ENCODE measurements around the gene DMRTA2. TPM values are rescaled to one million over a fixed set of nuclear protein-coding genes. Genes with fewer than 3 reads are reported as not detected.

DMRTA2 gene
- not detected in 2 replicates for total RNA-seq

GRCh38 chr1:50422946-50423669 lies at the start of gene DMRTA2:
Gene DMRTA2, minus strand, starts transcription at chr1:50423443. Its CDS starts 1,907 bp downstream, at chr1:50421536.
- Histone ChIP-seq H3K27me3 (ENCODE audit: control insufficient read depth, insufficient read depth, low read length) (peaks cover 98% of the 10 kb centered on the region), H3K4me3 (ENCODE audit: low read depth, low read length) (no peak within 1 kb of the TSS), H3K36me3 (ENCODE audit: control insufficient read depth, insufficient read depth, low read length) (no peaks in the 10 kb centered on the region)
- no peak for DNase-seq (ENCODE audit: low read depth)
- TF ChIP-seq, protein P1, sequence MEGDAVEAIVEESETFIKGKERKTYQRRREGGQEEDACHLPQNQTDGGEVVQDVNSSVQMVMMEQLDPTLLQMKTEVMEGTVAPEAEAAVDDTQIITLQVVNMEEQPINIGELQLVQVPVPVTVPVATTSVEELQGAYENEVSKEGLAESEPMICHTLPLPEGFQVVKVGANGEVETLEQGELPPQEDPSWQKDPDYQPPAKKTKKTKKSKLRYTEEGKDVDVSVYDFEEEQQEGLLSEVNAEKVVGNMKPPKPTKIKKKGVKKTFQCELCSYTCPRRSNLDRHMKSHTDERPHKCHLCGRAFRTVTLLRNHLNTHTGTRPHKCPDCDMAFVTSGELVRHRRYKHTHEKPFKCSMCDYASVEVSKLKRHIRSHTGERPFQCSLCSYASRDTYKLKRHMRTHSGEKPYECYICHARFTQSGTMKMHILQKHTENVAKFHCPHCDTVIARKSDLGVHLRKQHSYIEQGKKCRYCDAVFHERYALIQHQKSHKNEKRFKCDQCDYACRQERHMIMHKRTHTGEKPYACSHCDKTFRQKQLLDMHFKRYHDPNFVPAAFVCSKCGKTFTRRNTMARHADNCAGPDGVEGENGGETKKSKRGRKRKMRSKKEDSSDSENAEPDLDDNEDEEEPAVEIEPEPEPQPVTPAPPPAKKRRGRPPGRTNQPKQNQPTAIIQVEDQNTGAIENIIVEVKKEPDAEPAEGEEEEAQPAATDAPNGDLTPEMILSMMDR (IDR thresholded peaks at IDR 0.05; ENCODE audit: insufficient read depth, low read length, poor library complexity, severe bottlenecking): no peak

DNA sequence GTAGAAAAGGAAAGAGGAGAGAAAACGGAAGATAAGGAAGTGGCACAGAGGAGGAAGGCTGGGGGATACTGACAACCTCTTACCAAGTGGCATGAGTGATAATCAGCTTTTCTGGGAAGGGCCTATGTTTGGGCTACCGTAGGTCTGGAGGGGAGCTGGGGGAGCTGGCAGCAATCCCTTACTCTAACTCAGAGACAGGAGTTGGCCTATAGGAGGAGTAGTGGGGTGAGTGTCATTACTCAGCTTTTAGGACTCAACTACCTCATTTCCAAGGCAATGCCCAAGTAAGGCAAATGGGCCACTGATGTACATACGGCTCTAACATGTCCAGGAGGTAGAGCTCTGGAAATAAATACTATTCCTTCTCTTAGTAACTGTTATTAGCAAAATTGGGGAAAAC lies 48.7 kb upstream of the DMRTA2 start:
- TF ChIP-seq, protein P1 (IDR thresholded peaks at IDR 0.05; ENCODE audit: insufficient read depth, low read length, poor library complexity, severe bottlenecking): no peak
- DNase-seq (ENCODE audit: low read depth): no peak
- Histone ChIP-seq H3K36me3 (ENCODE audit: control insufficient read depth, insufficient read depth, low read length) (no peaks in the 10 kb centered on the region), H3K27me3 (ENCODE audit: control insufficient read depth, insufficient read depth, low read length) (no peaks in the 10 kb centered on the region), H3K4me3 (ENCODE audit: low read depth, low read length) (no peak overlapping the region)

GRCh38 chr1:50462964-50463363 lies 39.7 kb upstream of the DMRTA2 start:
- no peaks in the 10 kb centered on the region for H3K27me3 ChIP-seq (ENCODE audit: control insufficient read depth, insufficient read depth, low read length)
- TF ChIP-seq, protein P1 (IDR thresholded peaks at IDR 0.05; ENCODE audit: insufficient read depth, low read length, poor library complexity, severe bottlenecking): no peak
- H3K36me3 ChIP-seq (ENCODE audit: control insufficient read depth, insufficient read depth, low read length): no peaks in the 10 kb centered on the region
- no peak overlapping the region for H3K4me3 ChIP-seq (ENCODE audit: low read depth, low read length)
- DNase-seq (ENCODE audit: low read depth): no peak

DNA sequence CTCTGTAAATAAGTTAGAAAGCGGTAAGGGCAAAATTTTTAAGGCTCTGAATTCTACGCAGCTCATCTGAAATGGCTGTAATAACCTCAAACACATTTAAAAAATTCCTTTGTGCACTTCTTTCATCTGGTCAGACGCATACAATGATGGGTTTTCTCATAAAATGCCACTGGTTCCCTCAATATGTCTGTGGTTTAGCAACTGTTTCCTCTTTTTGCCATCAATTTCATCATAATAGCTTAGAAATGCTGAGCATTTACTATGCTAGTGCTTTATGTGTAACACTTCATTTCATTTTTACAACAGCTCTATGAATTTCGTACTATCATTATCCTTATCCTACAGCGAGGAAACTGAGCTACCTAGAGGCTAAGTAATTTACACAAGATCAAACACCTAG lies 35.3 kb upstream of the DMRTA2 start:
- no peaks in the 10 kb centered on the region for H3K27me3 ChIP-seq (ENCODE audit: control insufficient read depth, insufficient read depth, low read length)
- DNase-seq (ENCODE audit: low read depth): no peak
- H3K4me3 ChIP-seq (ENCODE audit: low read depth, low read length): no peak overlapping the region
- TF ChIP-seq, protein P1 (IDR thresholded peaks at IDR 0.05; ENCODE audit: insufficient read depth, low read length, poor library complexity, severe bottlenecking): no peak
- no peaks in the 10 kb centered on the region for H3K36me3 ChIP-seq (ENCODE audit: control insufficient read depth, insufficient read depth, low read length)

GRCh38 chr1:50454911-50455310 lies 31.7 kb upstream of the DMRTA2 start:
- Histone ChIP-seq H3K36me3 (ENCODE audit: control insufficient read depth, insufficient read depth, low read length) (no peaks in the 10 kb centered on the region), H3K27me3 (ENCODE audit: control insufficient read depth, insufficient read depth, low read length) (no peaks in the 10 kb centered on the region), H3K4me3 (ENCODE audit: low read depth, low read length) (no peak overlapping the region)
- no peak for DNase-seq (ENCODE audit: low read depth)
- TF ChIP-seq, protein P1 (IDR thresholded peaks at IDR 0.05; ENCODE audit: insufficient read depth, low read length, poor library complexity, severe bottlenecking): no peak

GRCh38 chr1:50453266-50453665 lies 30.0 kb upstream of the DMRTA2 start:
- Histone ChIP-seq H3K36me3 (ENCODE audit: control insufficient read depth, insufficient read depth, low read length) (no peaks in the 10 kb centered on the region), H3K4me3 (ENCODE audit: low read depth, low read length) (no peak overlapping the region), H3K27me3 (ENCODE audit: control insufficient read depth, insufficient read depth, low read length) (no peaks in the 10 kb centered on the region)
- DNase-seq (ENCODE audit: low read depth): no peak
- TF ChIP-seq, protein P1 (IDR thresholded peaks at IDR 0.05; ENCODE audit: insufficient read depth, low read length, poor library complexity, severe bottlenecking): no peak

Data from kidney epithelial cell (primary cell).